GM21723 (cell line): Measurements from ENCODE around the gene CAMTA1.

Experiments used
- ATAC-seq: cut with Tn5 transposase; IDR thresholded peaks from one replicate; pipeline ENCODE4 v1.9.1; 2021; ENCODE audit warnings: mild to moderate bottlenecking, moderate library complexity; ENCODE audit not compliant: unreplicated experiment

Gene CAMTA1

DNA sequence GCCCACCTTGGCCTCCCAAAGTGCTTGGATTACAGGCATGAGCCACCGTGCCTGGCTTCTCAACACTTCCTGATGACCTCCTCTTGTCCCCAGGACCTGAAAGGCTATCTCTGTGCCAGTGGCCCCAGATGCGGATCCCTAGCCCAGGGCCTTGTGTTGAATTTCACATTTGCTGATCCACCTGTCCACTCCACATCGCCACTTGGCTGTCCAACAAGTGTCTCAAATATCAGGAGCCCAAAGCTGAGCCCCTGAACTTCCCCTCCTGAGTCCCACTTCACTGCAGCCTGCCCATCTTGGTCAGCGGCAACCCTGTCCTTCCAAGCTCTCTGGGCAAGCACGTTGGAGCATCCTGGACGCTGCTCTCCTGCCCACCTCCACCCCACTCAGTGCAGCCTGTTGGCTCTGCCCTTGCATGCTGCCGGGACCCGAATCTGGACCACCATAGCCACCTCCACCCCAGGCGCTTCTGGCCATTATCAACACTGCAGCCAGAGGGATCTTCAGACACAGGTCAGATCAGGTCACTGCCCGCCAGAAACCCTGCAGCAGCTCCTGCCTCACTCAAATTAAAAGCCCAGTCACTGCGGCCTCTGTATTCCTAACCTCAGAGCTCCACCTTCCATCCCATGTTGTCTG, 633.3 kb downstream of the CAMTA1 start:
- no peak for ATAC-seq

DNA sequence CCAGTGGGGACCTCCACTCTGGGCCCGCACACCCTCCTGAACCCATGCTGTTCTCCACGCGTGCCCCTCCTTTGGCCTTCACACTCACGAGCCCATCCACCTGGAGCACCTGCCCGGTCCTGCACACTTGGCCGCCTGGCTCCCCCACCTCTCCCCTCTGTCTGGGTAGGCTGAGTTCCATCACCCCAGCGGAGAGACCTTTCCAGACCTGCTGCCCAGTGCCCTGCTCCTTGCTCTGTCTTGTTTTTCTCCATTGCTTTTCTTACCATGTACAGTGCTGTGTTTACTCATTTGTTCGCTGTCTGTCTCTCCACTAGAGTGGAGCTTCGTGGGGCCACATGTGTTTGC, 634.8 kb downstream of the CAMTA1 start:
- ATAC-seq, result no peak

- ATAC-seq, result no peak
Observed at GRCh38 chr1:7420470-7421100, 635.3 kb downstream of the CAMTA1 start.

GRCh38 chr1:7421471-7422075, 636.3 kb downstream of the CAMTA1 start:
- no peak for ATAC-seq

- ATAC-seq, result no peak
Observed at GRCh38 chr1:7422081-7422480, 636.8 kb downstream of the CAMTA1 start.

- ATAC-seq, result no peak
Observed at GRCh38 chr1:7422561-7422960, 637.3 kb downstream of the CAMTA1 start.

- ATAC-seq, result no peak
Observed at GRCh38 chr1:7422966-7423365, 637.7 kb downstream of the CAMTA1 start.

DNA sequence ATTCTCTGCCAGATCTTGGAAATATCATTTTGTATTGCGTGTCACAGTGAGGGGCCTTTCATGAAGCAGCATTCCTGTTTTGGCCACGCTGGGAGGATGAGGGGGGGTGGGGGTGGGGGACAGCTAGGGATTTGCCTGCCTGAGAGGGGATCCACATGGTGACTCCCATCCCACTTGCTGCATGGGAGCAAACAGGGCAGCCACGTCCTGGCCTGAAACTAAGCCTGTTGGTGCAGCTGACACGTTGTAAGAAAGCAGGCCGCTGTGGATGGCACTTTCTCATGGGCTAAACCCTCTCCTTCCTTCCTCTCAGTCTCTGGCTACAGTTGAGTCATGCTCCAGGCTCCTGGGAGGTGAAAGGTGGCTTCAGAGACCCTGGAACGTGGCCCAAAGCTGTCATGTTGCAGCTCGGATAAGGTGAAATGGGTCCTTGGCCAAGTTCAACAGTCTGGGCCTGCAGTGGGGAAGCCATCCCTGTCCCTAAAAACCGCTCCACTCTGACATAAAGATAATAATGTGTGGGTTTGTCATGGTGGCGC, 639.2 kb downstream of the CAMTA1 start:
- no peak for ATAC-seq

GRCh38 chr1:7425229-7425628, 640.0 kb downstream of the CAMTA1 start:
- ATAC-seq, result no peak

DNA sequence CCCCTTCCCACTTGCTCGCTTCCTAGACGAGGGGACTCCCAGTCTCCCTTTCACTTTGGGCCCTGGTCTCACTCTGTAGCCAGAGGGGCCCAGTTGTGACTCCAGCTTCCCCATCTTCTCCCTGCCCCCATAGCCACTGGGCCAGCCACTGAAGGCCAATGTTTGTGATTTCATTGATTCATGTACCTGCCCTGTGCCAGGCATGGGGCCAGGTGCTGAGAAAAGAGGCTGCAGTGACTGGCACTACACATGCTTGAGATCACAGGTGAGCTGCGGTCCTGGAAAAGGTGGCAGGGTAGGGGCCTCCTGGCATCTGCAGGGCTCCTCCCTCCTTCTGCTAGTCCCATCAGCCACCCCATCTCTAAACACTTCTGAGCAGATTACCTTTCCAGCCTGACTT, 640.5 kb downstream of the CAMTA1 start:
- no peak for ATAC-seq

DNA sequence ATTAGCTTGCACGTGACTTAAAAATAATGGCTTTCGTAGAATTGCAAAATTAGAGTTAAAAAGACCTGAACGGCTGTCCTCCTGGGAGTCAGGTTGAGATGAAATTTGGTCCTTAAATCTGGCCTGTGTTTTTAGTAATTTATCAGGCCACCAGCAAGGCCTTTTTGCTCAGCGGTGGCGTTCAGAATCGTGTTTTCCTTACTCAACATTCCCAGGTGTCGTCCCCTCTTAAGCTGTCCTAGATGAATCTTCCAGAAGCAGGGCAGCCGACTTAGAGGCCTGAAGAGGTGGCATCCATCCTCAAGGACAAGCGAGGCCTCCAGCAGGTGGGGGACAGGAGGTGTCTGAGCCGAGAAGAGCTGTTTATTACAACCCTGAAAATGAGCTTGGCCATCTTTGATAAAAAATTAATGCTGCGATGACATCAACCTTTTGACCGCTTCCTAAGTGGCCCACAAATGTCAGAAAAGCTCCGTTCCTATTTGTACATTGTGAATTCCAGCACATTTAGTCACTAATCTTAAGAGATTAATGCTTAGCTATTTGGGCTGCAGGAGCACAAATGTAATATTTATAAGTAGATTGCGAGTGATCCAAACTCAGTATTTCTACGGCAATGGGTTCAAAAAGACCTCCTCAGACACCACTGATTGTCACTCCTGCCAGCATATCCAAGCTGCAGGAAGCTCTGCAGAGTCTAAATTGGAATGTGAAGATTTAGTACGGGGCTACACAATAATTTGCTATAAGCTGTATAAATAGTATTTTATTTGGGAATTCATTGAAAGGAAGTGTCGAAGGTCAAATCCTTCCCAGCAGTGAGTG, 641.7 kb downstream of the CAMTA1 start:
- ATAC-seq, result no peak

GRCh38 chr1:7427605-7428300, 642.5 kb downstream of the CAMTA1 start:
- no peak for ATAC-seq

DNA sequence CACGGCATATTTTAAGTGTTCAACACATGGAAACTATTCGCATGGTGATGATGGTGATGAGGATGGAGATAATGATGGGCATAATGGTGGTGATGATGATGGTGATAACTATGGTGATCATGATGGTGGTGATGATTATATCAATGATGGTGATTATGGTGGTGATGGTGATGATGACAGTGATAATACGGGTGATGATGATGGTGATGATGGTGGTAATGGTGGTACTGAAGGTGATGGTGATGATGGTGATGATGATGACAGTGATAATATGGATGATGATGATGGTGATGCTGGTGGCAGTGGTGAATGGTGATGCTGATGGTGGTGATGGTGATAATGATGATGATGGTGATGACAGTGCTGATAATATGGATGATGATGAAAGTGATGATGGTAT, 644.0 kb downstream of the CAMTA1 start:
- ATAC-seq, result no peak

DNA sequence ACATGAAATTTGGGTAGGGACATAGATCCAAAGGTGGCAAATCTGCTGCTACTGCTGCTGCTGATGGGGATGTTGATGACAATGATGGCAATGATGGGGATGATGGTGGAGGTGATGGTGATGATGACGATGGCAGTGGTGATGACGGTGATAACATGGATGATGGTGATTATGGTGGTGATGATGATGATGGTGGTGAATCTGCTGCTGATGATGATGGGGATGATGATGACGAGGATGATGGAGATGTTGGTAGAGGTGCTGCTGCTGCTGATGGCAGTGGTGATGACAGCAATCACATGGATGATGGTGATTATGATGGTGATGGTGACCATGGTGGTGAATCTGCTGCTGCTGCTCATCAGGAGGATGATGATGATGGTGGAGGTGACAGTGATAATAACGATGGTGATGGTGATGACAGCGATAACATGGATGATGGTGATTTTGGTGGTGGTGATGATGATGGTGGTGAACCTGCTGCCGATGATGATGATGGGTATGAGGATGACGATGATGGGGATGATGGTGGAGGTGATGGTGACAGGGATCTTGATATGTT, 644.9 kb downstream of the CAMTA1 start:
- no peak for ATAC-seq

GRCh38 chr1:7430691-7431090, 645.4 kb downstream of the CAMTA1 start:
- ATAC-seq, result no peak

DNA sequence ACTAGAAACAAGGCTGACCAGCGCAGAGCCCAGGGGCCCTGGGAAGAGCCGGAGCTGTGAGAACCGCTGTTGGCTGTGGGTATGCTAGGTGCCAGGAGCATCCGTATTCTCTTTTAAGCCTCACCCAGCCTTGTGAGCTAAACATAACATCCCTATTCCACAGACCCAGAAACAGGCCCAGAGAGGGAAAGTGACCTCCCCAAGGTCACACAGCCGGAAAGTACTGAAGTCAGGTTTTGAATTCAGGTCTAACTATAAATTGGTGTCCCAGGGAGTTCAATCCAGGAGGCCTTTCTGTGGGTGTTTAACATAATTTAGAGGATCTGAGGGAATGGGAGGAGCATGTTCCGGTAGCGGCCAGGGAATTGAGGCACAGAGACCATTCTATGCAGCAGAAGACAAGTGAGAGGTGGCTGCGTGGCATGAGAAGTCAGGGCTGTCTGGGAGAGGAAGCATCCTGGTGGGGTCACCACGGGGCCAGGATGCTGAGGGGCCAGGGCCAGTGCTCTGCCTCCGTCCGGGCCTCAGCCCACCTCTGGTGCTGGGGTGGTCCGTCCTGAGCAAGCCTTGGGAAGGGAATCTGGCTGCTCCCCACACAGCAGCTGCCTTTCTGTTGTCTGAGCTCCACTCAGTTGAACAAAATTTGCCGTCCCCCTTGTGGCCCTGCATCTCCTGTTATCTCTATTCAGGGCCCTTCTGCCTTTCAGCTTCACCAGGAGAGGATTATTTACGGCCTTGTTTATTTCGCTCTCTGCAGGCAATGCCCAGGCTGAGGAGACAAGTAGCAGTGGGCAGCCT, 647.0 kb downstream of the CAMTA1 start:
- no peak for ATAC-seq

GRCh38 chr1:7432900-7433380, 647.7 kb downstream of the CAMTA1 start:
- ATAC-seq, result no peak

DNA sequence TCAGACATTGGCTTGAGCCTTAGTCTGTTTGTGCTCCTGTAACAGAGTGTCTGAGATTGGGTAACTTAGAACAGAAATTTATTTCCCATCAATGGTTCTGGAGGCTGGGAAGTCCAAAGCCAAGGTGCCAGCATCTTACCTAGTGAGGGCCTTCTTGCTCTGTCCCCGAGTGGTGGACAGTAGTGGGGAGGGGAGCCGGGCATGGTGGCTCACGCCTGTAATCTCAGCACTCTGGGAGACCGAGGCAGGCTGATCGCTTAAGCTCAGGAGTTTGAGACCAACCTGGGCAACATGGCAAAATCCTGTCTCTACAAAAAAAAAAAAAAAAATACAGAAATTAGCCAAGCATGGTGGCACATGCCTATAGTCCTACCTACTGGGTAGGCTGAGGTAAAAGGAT, 649.3 kb downstream of the CAMTA1 start:
- ATAC-seq, result no peak

GRCh38 chr1:7435276-7436055, 650.2 kb downstream of the CAMTA1 start:
- no peak for ATAC-seq
